ENCODE data around the gene CAMK1D. TPM values are rescaled to one million over a fixed set of nuclear protein-coding genes. Genes with fewer than 3 reads are reported as not detected.

The CAMK1D gene
- total RNA-seq, 1 experiment from 2014 or later: 10.2 TPM

GRCh38 chr10:12479437-12479844 lies 130.1 kb downstream of the CAMK1D start:
- DNase-seq (ENCODE audit: low spot score) (no peak), ATAC-seq (no peak)
- peaks cover 14% of the 10 kb centered on the region for H3K36me3 Mint-ChIP-seq
- no peak for TF ChIP-seq MXD4 (CRISPR knock-in tag; IDR thresholded peaks at IDR 0.05; ENCODE audit: borderline replicate concordance)
- no peak for TF ChIP-seq ATF2 (CRISPR knock-in tag; IDR thresholded peaks at IDR 0.05; ENCODE audit: borderline replicate concordance, low read depth)
- TF ChIP-seq ZNF396 (CRISPR knock-in tag; IDR thresholded peaks at IDR 0.05; ENCODE audit: borderline replicate concordance): no peak
- TF ChIP-seq SMAD3 (CRISPR knock-in tag; IDR thresholded peaks at IDR 0.05; ENCODE audit: borderline replicate concordance): no peak
- TF ChIP-seq ZNF423 (CRISPR knock-in tag; IDR thresholded peaks at IDR 0.05): no peak
- TF ChIP-seq FOXP1 (CRISPR knock-in tag; IDR thresholded peaks at IDR 0.05; ENCODE audit: borderline replicate concordance): no peak
- TF ChIP-seq NFYB (CRISPR knock-in tag; conservative IDR thresholded peaks at IDR 0.05; ENCODE audit: low read depth): no peak
- no peak for TF ChIP-seq CREB1 (CRISPR knock-in tag; IDR thresholded peaks at IDR 0.05)
- no peak for TF ChIP-seq JUN (CRISPR knock-in tag; IDR thresholded peaks at IDR 0.05)
- no peak for TF ChIP-seq ZNF121 (CRISPR knock-in tag; IDR thresholded peaks at IDR 0.05)
- no peak for TF ChIP-seq SP1 (CRISPR knock-in tag; conservative IDR thresholded peaks at IDR 0.05)
- TF ChIP-seq ATF6 (CRISPR knock-in tag; IDR thresholded peaks at IDR 0.05): no peak
- no peak for TF ChIP-seq IRF2 (CRISPR knock-in tag; IDR thresholded peaks at IDR 0.05; ENCODE audit: borderline replicate concordance, low read depth)
- TF ChIP-seq FOXJ3 (CRISPR knock-in tag; IDR thresholded peaks at IDR 0.05; ENCODE audit: borderline replicate concordance): no peak
- no peak for TF ChIP-seq ZBTB21 (CRISPR knock-in tag; IDR thresholded peaks at IDR 0.05; ENCODE audit: borderline replicate concordance)
- no peak for TF ChIP-seq PREB (CRISPR knock-in tag; IDR thresholded peaks at IDR 0.05; ENCODE audit: borderline replicate concordance)
- peaks cover 21% of the 10 kb centered on the region for H3K4me1 Mint-ChIP-seq
- H3K4me3 Mint-ChIP-seq: no peak overlapping the region
- no peaks in the 10 kb centered on the region; the same call in 1 of the 2 replicates for H3K27me3 Mint-ChIP-seq (ENCODE audit: low read depth)
- ChIA-PET CTCF (no interaction called here), POLR2A (no interaction called here)
- H3K27ac Mint-ChIP-seq: no peak overlapping the region
- peaks cover 27% of the 10 kb centered on the region for H3K9me3 Mint-ChIP-seq

GRCh38 chr10:12479924-12480323 lies 130.6 kb downstream of the CAMK1D start:
- ATAC-seq: no peak
- no peak for TF ChIP-seq PREB (CRISPR knock-in tag; IDR thresholded peaks at IDR 0.05; ENCODE audit: borderline replicate concordance)
- TF ChIP-seq NR2C2 (CRISPR knock-in tag; IDR thresholded peaks at IDR 0.05): no peak
- TF ChIP-seq ZNF281 (CRISPR knock-in tag; IDR thresholded peaks at IDR 0.05): no peak
- no peak for TF ChIP-seq NFATC4 (CRISPR knock-in tag; IDR thresholded peaks at IDR 0.05)
- TF ChIP-seq TP53 (CRISPR knock-in tag; IDR thresholded peaks at IDR 0.05): no peak
- CTCF ChIA-PET: no interaction called here

More at GRCh38 chr10:12479924-12480323, 130.6 kb downstream of the CAMK1D start:
- POLR2A ChIA-PET: no interaction called here
- no peak overlapping the region for H3K27ac Mint-ChIP-seq
- peaks cover 14% of the 10 kb centered on the region for H3K36me3 Mint-ChIP-seq
- no peaks in the 10 kb centered on the region; the same call in 1 of the 2 replicates for H3K27me3 Mint-ChIP-seq (ENCODE audit: low read depth)
- H3K9me3 Mint-ChIP-seq: peaks cover 23% of the 10 kb centered on the region
- DNase-seq (ENCODE audit: low spot score): no peak
- no peak overlapping the region for H3K4me3 Mint-ChIP-seq
- H3K4me1 Mint-ChIP-seq: peaks cover 24% of the 10 kb centered on the region

All from WTC11 (cell line).